KBM-7 (cell line): Measurements from ENCODE around the gene CPT1A.

Experiments used
- DNase-seq: peaks from one replicate; pipeline ENCODE4 v3.0.0-alpha.2; 2015
- in situ Hi-C: fragments of 300-500 bp; cut with MboI; formaldehyde crosslinking; loops from 2 replicates; pipeline ENCODE4 v1.14.3; 2020; ENCODE audit warnings: low sequenced_read_pairs, low pct_unique_long_range_greater_than_20kb, mixed read lengths

Gene CPT1A

GRCh38 chr11:68855205-68855981 lies 13.7 kb upstream of the CPT1A start:
- in situ Hi-C loops, result no loop called here
- DNase-seq, result peak; percentile 60

GRCh38 chr11:68854273-68854958 lies 12.7 kb upstream of the CPT1A start:
- in situ Hi-C loops, result no loop called here
- DNase-seq, result no peak

- in situ Hi-C loops, result no loop called here
These were observed 10.9 kb upstream of the CPT1A start for GRCh38 chr11:68852628-68853027.

GRCh38 chr11:68848429-68848828 lies 6.7 kb upstream of the CPT1A start:
- DNase-seq, result no peak
- in situ Hi-C loops, result no loop called here

More at GRCh38 chr11:68852628-68853027, 10.9 kb upstream of the CPT1A start:
- DNase-seq, result no peak

- no peak for DNase-seq
- in situ Hi-C loops, result no loop called here
These were observed 5.7 kb upstream of the CPT1A start for GRCh38 chr11:68847395-68847794.

- no peak for DNase-seq
- in situ Hi-C loops, result no loop called here
These were observed 3.8 kb upstream of the CPT1A start for GRCh38 chr11:68845351-68846002.

- in situ Hi-C loops, result no loop called here
- DNase-seq, result no peak
These were observed 3.1 kb upstream of the CPT1A start for GRCh38 chr11:68844801-68845200.

- in situ Hi-C loops, result no loop called here
- DNase-seq, result no peak
These were observed 2.7 kb upstream of the CPT1A start for GRCh38 chr11:68844376-68844775.

GRCh38 chr11:68843703-68844312 lies 2.1 kb upstream of the CPT1A start:
- DNase-seq, result peak; percentile 87
- in situ Hi-C loops, result no loop called here

- in situ Hi-C loops, result no loop called here
- DNase-seq, result peak; percentile 64
These were observed 1.4 kb upstream of the CPT1A start for GRCh38 chr11:68843052-68843561.

GRCh38 chr11:68842427-68843051 lies 823 bp upstream of the CPT1A start:
- DNase-seq, result no peak
- in situ Hi-C loops, result no loop called here

- DNase-seq, result no peak
- in situ Hi-C loops, result no loop called here
These were observed 759 bp downstream of the CPT1A start for GRCh38 chr11:68840661-68841653.

GRCh38 chr11:68839911-68840641 lies 1.6 kb downstream of the CPT1A start:
- peak; percentile 72 for DNase-seq
- in situ Hi-C loops, result no loop called here

- in situ Hi-C loops, result no loop called here
- peak; percentile 97 for DNase-seq
These were observed 2.5 kb downstream of the CPT1A start for GRCh38 chr11:68839054-68839865.

GRCh38 chr11:68838572-68838964 lies 3.1 kb downstream of the CPT1A start:
- in situ Hi-C loops, result no loop called here

More at GRCh38 chr11:68838572-68838964, 3.1 kb downstream of the CPT1A start:
- no peak for DNase-seq
